HG03457 (cell line): Measurements from ENCODE around the gene PROS1.
"Not testable (repeated sequence)": the region's sequence is repeated elsewhere in the genome, so short reads cannot be mapped to it uniquely, and the experiment has no call there.

Experiments
- ATAC-seq: cut with Tn5 transposase; IDR thresholded peaks from one replicate; pipeline ENCODE4 v1.9.1; 2021; ENCODE audit warnings: moderate number of reproducible peaks; ENCODE audit not compliant: unreplicated experiment

The PROS1 gene

GRCh38 chr3:93969997-93970396, 3.7 kb downstream of the PROS1 start:
- ATAC-seq: no peak

GRCh38 chr3:93969443-93969842, 4.3 kb downstream of the PROS1 start:
- no peak for ATAC-seq

GRCh38 chr3:93965106-93965505, 8.6 kb downstream of the PROS1 start:
- ATAC-seq: not testable (repeated sequence)

- no peak for ATAC-seq
Measured at GRCh38 chr3:93962798-93963197, 10.9 kb downstream of the PROS1 start.

- no peak for ATAC-seq
Measured at GRCh38 chr3:93961489-93961888, 12.2 kb downstream of the PROS1 start.

- ATAC-seq: no peak
Measured at GRCh38 chr3:93961026-93961425, 12.7 kb downstream of the PROS1 start.

- ATAC-seq: not testable (repeated sequence)
Measured at GRCh38 chr3:93949958-93950357, 23.7 kb downstream of the PROS1 start.

- not testable (repeated sequence) for ATAC-seq
Measured at GRCh38 chr3:93937485-93937884, 36.2 kb downstream of the PROS1 start.

- ATAC-seq: no peak
Measured at GRCh38 chr3:93936549-93936948, 37.1 kb downstream of the PROS1 start.

GRCh38 chr3:93934366-93935046, 39.2 kb downstream of the PROS1 start:
- no peak for ATAC-seq

GRCh38 chr3:93931597-93932229, 42.0 kb downstream of the PROS1 start:
- ATAC-seq: no peak

- no peak for ATAC-seq
Measured at GRCh38 chr3:93930041-93930440, 43.7 kb downstream of the PROS1 start.

- no peak for ATAC-seq
Measured at GRCh38 chr3:93926789-93927188, 46.9 kb downstream of the PROS1 start.

- no peak for ATAC-seq
Measured at GRCh38 chr3:93924491-93924890, 49.2 kb downstream of the PROS1 start.

- ATAC-seq: no peak
Measured at GRCh38 chr3:93923006-93923405, 50.7 kb downstream of the PROS1 start.

- not testable (repeated sequence) for ATAC-seq
Measured at GRCh38 chr3:93917546-93918029, 56.1 kb downstream of the PROS1 start.

- not testable (repeated sequence) for ATAC-seq
Measured at GRCh38 chr3:93913623-93914022, 60.1 kb downstream of the PROS1 start.

GRCh38 chr3:93911206-93911605, 62.5 kb downstream of the PROS1 start:
- ATAC-seq: no peak

- ATAC-seq: no peak
Measured at GRCh38 chr3:93910097-93910496, 63.6 kb downstream of the PROS1 start.

- no peak for ATAC-seq
Measured at GRCh38 chr3:93907132-93907531, 66.6 kb downstream of the PROS1 start.

GRCh38 chr3:93906245-93906644, 67.5 kb downstream of the PROS1 start:
- ATAC-seq: no peak

- ATAC-seq: no peak
Measured at GRCh38 chr3:93904568-93904967, 69.1 kb downstream of the PROS1 start.
